PC-9 (cell line): ENCODE data around the gene ARID3A. TPM values are rescaled to one million over a fixed set of nuclear protein-coding genes. Genes with fewer than 3 reads are reported as not detected.

Experiments used
- BruUV-seq: library from RNA; stranded (reverse); fragments of 400-500 nt; replicated peaks from 2 replicates; lab custom pipeline; 2021; lab: Mats Ljungman, UMichigan
- CTCF ChIA-PET: fragments of 300-600 bp; sonication (Branson Sonifier 250); formaldehyde crosslinking; loops from one replicate; lab custom pipeline; 2022; ENCODE audit warnings: antibody characterized with exemption; lab: Charles Lee
- POLR2A ChIA-PET: fragments of 300-600 bp; sonication (Branson Sonifier 250); formaldehyde crosslinking; loops from one replicate; lab custom pipeline; 2022; ENCODE audit warnings: antibody characterized with exemption; ENCODE audit not compliant: unreplicated experiment; lab: Charles Lee
- DNase-seq, 2 experiments: peaks; one replicate each; pipeline versions ENCODE4 v3.0.0 to v3.0.0-alpha.2; 2015 to 2022; ENCODE audit warnings: mixed read lengths in 1 of 2
- H2AFZ ChIP-seq: fragments of 200-600 bp; sonication (generic); 2 replicates; pipeline ENCODE4 v1.8.1; 2017; ENCODE audit warnings: antibody characterized with exemption
- H3F3A ChIP-seq: fragments of 200-600 bp; sonication (generic); 2 replicates; pipeline ENCODE4 v1.8.1; 2017; ENCODE audit warnings: antibody characterized with exemption, mild to moderate bottlenecking, low read depth; ENCODE audit not compliant: insufficient read depth
- H3K27ac ChIP-seq: fragments of 200-600 bp; sonication (generic); 2 replicates; pipeline ENCODE4 v1.6.1; 2016; ENCODE audit warnings: mixed run types
- H3K27me3 ChIP-seq: fragments of 200-600 bp; sonication (generic); 2 replicates; pipeline ENCODE4 v1.6.1; 2016; ENCODE audit warnings: low read depth, mixed run types; ENCODE audit not compliant: insufficient read depth
- H3K36me3 ChIP-seq: fragments of 200-600 bp; sonication (generic); 2 replicates; pipeline ENCODE4 v1.6.1; 2016; ENCODE audit warnings: low read depth, mixed run types
- H3K4me1 ChIP-seq: fragments of 200-600 bp; sonication (generic); replicated peaks from 2 replicates; pipeline ENCODE4 v1.6.1; 2016; ENCODE audit warnings: mixed run types; ENCODE audit not compliant: insufficient read depth
- H3K4me2 ChIP-seq: fragments of 200-600 bp; sonication (generic); 2 replicates; pipeline ENCODE4 v1.6.1; 2017; ENCODE audit warnings: mixed run types
- H3K4me3 ChIP-seq: fragments of 200-600 bp; sonication (generic); 2 replicates; pipeline ENCODE4 v1.6.1; 2016; ENCODE audit warnings: mixed run types
- H3K79me2 ChIP-seq: fragments of 200-600 bp; sonication (generic); 2 replicates; pipeline ENCODE4 v1.6.1; 2017; ENCODE audit warnings: low read depth, mixed run types
- H3K9me2 ChIP-seq: fragments of 200-600 bp; sonication (generic); 2 replicates; pipeline ENCODE4 v1.8.1; 2017; ENCODE audit warnings: mild to moderate bottlenecking; ENCODE audit not compliant: insufficient read depth
- H3K9me3 ChIP-seq: fragments of 200-600 bp; sonication (generic); 2 replicates; pipeline ENCODE4 v1.8.1; 2016; ENCODE audit warnings: low read depth; ENCODE audit not compliant: insufficient read depth
- H4K20me1 ChIP-seq: fragments of 200-600 bp; sonication (generic); 2 replicates; pipeline ENCODE4 v1.8.1; 2017; ENCODE audit not compliant: insufficient read depth
- CTCF ChIP-seq: fragments of 200-600 bp; sonication (generic); conservative IDR thresholded peaks from 2 replicates; pipeline ENCODE4 v1.6.1; 2017; ENCODE audit warnings: mixed run types, antibody characterized with exemption, mild to moderate bottlenecking, moderate library complexity
- EZH2 ChIP-seq: fragments of 200-600 bp; sonication (generic); IDR thresholded peaks from 2 replicates; pipeline ENCODE4 v1.8.0; 2017; ENCODE audit warnings: antibody characterized with exemption, low read depth
- intact Hi-C: fragments of 100-400 bp; cut with micrococcal nuclease; formaldehyde crosslinking; loops from one replicate; pipeline ENCODE4 v1.10.0; 2022; ENCODE audit not compliant: unreplicated experiment
- total RNA-seq: library from RNA; stranded (reverse); gene quantifications from 2 replicates; pipeline ENCODE4 v1.2.3, GENCODE V29; 2021

Gene ARID3A
- total RNA-seq, 1 experiment from 2014 or later = 10.7 TPM

GRCh38 chr19:939922-940321 is 14.1 kb downstream of the ARID3A start:
- CTCF ChIA-PET = no interaction called here
- peaks cover 25% of the 10 kb centered on the region for H3K4me1 ChIP-seq
- no peak for DNase-seq
- H3K36me3 ChIP-seq = no peaks in the 10 kb centered on the region
- H3K9me2 ChIP-seq = no peaks in the 10 kb centered on the region
- peak overlapping the region; percentile 77 for H3K4me2 ChIP-seq
- no peak overlapping the region for H3K27ac ChIP-seq
- no TSS peak for BruUV-seq
- H4K20me1 ChIP-seq = peaks cover 33% of the 10 kb centered on the region
- POLR2A ChIA-PET = no interaction called here
- H3K79me2 ChIP-seq = no peaks in the 10 kb centered on the region
- H2AFZ ChIP-seq = no peak overlapping the region
- TF ChIP-seq EZH2 (no peak), CTCF (no peak)
- intact Hi-C loops = no loop called here
- peaks cover 32% of the 10 kb centered on the region for H3F3A ChIP-seq
- no peaks in the 10 kb centered on the region for H3K9me3 ChIP-seq
- no peaks in the 10 kb centered on the region for H3K27me3 ChIP-seq
- peak overlapping the region; percentile 23; the same call in 1 of the 2 replicates for H3K4me3 ChIP-seq

- Histone ChIP-seq H3K27me3 (no peaks in the 10 kb centered on the region), H3K9me2 (no peaks in the 10 kb centered on the region), H3K79me2 (no peaks in the 10 kb centered on the region), H3K27ac (peak overlapping the region; percentile 41), H2AFZ (no peak overlapping the region), H3K4me3 (peak overlapping the region; percentile 35; the same call in 1 of the 2 replicates), H3K36me3 (no peaks in the 10 kb centered on the region), H3K4me1 (peaks cover 31% of the 10 kb centered on the region), H3K9me3 (no peaks in the 10 kb centered on the region), H3F3A (peaks cover 32% of the 10 kb centered on the region), H4K20me1 (peaks cover 38% of the 10 kb centered on the region), H3K4me2 (peak overlapping the region; percentile 77)
- CTCF ChIA-PET = interaction anchor here (0.6 kb wide), 1 partner anchor 54 kb away, joined by 4 read pairs; no protein-coding TSS in a partner anchor
- POLR2A ChIA-PET = no interaction called here
- peak; percentile 64 to 95 for DNase-seq
- no peak for TF ChIP-seq EZH2
- no peak for TF ChIP-seq CTCF
- BruUV-seq = no TSS peak
- intact Hi-C loops = no loop called here
Measured at GRCh38 chr19:940591-941291, 14.9 kb downstream of the ARID3A start.

GRCh38 chr19:941292-942132 is 15.7 kb downstream of the ARID3A start:
- H3K4me2 ChIP-seq = peak overlapping the region; percentile 77
- intact Hi-C loops = no loop called here
- no TSS peak for BruUV-seq
- peak overlapping the region; percentile 35; the same call in 1 of the 2 replicates for H3K4me3 ChIP-seq
- CTCF ChIA-PET = no interaction called here
- peaks cover 32% of the 10 kb centered on the region for H3F3A ChIP-seq
- H3K27ac ChIP-seq = no peak overlapping the region
- no peak for DNase-seq
- no peaks in the 10 kb centered on the region for H3K9me3 ChIP-seq
- peaks cover 31% of the 10 kb centered on the region for H3K4me1 ChIP-seq
- TF ChIP-seq CTCF (no peak), EZH2 (no peak)
- no peaks in the 10 kb centered on the region for H3K27me3 ChIP-seq
- no peaks in the 10 kb centered on the region for H3K79me2 ChIP-seq
- POLR2A ChIA-PET = no interaction called here
- H4K20me1 ChIP-seq = peaks cover 38% of the 10 kb centered on the region
- no peaks in the 10 kb centered on the region for H3K9me2 ChIP-seq
- H3K36me3 ChIP-seq = no peaks in the 10 kb centered on the region
- no peak overlapping the region for H2AFZ ChIP-seq
